LNCAP (cell line): ENCODE measurements around the gene XCR1.

ENCODE experiments used
- TF ChIP-seq, protein P1 (sequence below): fragments of 450-650 bp; IDR thresholded peaks from 2 replicates; pipeline ENCODE4 v1.5.1; 2017; ENCODE audit warnings: mild to moderate bottlenecking

XCR1 gene

GRCh38 chr3:46007280-46007679 lies 20.0 kb downstream of the XCR1 start:
- TF ChIP-seq, protein P1, sequence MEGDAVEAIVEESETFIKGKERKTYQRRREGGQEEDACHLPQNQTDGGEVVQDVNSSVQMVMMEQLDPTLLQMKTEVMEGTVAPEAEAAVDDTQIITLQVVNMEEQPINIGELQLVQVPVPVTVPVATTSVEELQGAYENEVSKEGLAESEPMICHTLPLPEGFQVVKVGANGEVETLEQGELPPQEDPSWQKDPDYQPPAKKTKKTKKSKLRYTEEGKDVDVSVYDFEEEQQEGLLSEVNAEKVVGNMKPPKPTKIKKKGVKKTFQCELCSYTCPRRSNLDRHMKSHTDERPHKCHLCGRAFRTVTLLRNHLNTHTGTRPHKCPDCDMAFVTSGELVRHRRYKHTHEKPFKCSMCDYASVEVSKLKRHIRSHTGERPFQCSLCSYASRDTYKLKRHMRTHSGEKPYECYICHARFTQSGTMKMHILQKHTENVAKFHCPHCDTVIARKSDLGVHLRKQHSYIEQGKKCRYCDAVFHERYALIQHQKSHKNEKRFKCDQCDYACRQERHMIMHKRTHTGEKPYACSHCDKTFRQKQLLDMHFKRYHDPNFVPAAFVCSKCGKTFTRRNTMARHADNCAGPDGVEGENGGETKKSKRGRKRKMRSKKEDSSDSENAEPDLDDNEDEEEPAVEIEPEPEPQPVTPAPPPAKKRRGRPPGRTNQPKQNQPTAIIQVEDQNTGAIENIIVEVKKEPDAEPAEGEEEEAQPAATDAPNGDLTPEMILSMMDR = no peak

- TF ChIP-seq, protein P1 = no peak
These were observed 20.8 kb downstream of the XCR1 start for GRCh38 chr3:46006238-46007032.

- TF ChIP-seq, protein P1 = no peak
These were observed 26.1 kb downstream of the XCR1 start for GRCh38 chr3:46001178-46001577.

DNA sequence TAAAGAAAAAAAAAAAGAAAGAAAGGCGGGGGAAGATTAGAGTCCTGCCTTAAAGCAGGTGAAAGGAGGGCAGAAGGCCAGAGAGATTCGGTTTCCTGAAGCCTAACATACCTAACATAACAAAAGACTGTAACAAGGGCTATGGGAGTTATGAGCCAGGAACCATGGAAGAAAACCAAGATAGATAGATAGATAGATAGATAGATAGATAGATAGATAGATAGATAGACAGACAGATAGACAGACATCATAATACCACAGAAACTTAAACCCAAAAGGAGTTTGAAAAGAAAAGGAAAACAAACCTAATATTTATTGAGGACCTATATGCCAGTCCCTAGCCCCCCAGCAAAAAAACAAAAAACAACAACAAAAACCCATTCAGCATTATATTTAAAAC lies 29.3 kb downstream of the XCR1 start:
- TF ChIP-seq, protein P1 = no peak

DNA sequence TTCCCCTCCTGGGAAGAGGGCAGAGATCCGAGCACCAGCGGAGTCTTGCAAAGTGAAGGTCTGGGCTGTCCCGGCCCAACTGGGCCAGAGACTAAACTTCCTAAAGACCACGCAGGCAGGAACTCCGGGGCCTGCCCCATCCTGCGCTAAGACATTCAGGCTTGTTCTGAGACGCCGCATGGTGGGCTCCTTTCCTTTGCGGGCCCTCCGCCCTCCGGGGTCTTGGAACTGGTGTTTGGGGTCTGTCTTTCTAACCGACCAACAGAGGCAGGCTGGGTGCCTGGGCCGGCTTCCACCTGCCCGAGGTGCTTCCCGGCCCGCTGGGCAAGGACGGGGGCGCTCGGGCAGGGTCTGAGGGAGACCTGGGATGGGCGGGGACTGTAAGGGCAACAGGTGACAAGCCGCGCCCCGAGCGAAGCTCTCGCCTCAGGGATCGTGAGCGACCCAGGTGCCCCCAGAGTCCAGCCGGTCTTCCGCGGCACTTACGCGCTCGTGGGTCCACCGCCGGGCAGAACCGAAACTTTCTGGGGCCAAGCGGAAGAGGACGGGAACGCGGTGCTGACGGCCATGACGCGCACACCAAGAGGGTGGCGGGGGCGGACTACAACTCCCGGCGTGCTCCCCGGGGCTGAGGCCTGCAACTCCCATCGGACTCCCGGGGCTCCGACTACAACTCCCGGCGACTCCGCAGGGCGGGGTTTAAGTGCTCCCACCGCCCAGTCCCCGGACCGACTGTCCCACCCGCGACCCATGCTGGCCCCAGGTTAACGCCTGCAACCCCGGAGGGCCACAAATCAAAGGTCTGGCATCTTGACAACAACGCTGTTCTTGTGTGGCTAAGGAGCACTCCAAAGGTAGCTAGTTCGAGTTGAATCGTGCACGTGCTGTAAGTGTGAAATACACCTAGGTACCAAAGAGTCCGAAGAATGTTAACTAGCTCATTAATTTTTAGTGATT lies 31.8 kb downstream of the XCR1 start, which contains the start of gene FYCO1:
FYCO1 (minus strand) TSS at position 589 of the 957 bp plus-strand sequence. CDS start 10,914 bp downstream, outside the sequence.
- TF ChIP-seq, protein P1 = no peak

DNA sequence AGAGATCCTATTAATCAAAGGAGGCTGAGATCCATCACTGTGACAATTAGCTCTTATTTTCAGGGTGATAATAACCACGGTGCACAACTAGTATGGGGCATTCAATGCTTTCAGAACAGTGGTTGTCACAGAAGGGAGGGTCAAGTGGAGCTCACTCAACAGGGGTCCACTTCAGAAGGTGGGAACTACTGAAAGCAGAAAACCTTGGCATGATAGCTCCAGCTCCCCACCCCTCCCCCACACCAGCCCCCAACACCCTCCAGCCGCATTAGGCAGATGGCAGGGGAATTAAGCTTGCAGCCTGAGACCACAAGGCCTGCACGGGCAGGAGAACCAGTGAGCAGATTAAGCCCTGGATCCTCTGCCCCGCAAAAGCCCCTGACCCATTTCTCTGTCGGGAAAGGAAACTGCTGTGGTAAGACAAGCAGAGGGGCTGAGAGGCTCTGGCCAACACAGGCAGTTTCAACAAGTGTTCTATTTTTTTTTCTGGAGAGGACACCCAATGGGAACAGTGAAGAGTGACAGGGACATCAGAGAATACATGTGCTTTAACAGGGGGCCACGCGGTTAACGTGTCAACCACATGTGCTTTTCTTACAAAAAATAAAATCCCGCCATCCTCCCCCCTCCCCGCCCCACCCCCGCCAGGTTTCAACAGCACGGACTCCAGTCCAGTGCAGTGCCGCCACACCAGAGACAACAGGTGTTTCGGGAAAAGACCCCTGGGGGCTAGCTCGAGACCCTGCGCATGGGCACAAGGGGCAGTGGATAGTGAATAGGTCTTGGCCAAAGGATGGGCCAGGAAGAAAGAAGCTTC lies 32.7 kb downstream of the XCR1 start:
- TF ChIP-seq, protein P1 = no peak
